GM18858 (cell line): ENCODE results near the gene CEBPE.

Experiments
- ATAC-seq: cut with Tn5 transposase; IDR thresholded peaks from one replicate; pipeline ENCODE4 v1.9.1; 2021; ENCODE audit not compliant: unreplicated experiment

Gene CEBPE

DNA sequence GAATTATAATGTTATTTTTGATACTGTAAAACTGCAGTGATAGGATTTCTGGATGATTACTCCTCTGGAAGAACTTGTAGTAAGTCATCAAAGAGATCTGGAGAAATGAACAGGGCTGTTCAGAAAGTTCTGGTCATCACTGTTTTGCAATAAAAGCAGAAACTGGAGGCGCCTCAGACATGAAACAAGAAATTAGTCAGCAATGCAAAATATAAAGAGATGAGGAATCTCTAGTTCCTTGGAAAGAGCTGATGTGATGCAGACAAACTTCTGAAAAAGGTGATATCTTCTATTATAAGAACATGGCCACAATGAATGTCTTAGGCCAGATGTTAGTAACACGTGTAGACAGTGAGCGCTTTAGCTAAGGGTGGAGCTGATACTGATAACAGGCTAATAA is 33.6 kb downstream of the CEBPE start:
- ATAC-seq: no peak

DNA sequence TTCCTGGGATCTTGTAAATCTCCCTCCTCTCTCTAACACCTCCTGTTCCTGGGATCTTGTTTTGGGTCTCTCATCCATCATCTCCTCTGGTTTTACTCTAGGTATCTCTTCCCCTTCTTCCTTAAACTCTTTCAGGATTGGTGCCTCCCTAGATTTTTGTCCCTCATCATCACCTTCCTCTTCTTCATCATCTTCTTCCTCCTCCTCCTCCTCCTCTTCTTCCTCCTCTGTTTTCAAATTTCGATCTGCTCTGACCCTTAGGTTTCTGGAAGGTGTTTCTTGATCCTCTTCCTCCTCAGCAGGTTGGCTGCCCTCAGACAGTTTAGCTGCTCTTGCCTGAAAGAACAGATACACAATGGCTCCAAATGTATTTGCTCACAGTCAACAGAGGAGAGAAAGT is 38.6 kb downstream of the CEBPE start:
- no peak for ATAC-seq

DNA sequence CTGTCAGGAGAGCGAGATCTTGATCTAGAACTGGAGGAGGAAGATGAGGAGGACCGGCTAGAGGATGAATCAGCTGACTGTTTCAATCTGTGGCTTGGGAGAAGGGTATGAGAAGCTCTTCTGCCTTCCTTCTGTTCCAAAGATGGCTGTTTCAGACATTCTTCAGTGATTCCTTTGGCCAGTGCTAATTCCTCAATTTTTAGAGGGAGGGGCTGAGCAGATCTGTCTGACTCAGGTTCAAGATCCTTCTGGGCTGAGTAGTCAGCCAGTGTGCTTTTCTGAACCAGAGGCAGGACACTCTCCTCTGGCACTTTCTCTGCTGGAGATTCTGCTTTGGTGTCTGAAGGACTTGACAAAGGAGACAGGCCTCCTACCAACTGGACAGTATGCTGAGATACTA is 39.3 kb downstream of the CEBPE start:
- no peak for ATAC-seq

DNA sequence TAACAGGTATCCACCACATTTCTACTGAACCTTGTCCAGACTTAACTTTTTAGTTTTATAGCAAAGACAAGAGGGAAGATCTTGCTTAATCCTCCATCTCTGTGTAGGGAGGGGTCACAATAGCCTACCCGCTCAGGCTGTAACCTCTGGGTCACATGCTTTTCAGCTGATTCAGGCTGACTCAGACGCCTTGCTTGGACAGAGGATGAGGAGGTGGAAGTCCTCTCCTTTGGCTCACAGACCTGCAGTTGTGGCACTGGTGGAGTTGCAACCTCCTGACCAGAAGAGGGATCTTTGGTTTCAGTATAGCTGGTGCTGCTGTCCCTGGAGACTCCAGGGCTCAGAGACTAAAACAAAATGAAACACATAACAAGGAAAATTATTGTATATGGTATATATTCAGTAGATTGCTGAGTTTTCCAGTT is 40.4 kb downstream of the CEBPE start:
- no peak for ATAC-seq

DNA sequence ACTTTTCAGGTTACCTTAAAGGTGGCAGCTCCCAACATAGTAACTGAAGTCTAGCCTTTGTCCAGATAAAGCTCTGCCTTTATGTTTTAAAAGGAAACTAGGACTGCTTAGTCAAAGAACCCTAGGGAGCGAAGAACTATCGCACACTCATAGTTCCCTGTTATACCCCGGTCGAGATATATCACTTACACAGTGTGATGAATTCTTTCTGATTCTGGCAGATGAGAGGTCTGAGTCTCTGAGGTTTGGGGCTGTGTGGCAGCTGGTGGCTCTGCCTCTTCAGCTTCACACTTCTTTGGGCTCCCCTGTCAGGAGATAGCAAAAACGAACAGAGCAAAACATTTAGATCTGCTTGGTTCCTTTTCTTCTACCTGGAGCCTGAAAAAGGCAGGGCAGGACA is 41.1 kb downstream of the CEBPE start:
- no peak for ATAC-seq

DNA sequence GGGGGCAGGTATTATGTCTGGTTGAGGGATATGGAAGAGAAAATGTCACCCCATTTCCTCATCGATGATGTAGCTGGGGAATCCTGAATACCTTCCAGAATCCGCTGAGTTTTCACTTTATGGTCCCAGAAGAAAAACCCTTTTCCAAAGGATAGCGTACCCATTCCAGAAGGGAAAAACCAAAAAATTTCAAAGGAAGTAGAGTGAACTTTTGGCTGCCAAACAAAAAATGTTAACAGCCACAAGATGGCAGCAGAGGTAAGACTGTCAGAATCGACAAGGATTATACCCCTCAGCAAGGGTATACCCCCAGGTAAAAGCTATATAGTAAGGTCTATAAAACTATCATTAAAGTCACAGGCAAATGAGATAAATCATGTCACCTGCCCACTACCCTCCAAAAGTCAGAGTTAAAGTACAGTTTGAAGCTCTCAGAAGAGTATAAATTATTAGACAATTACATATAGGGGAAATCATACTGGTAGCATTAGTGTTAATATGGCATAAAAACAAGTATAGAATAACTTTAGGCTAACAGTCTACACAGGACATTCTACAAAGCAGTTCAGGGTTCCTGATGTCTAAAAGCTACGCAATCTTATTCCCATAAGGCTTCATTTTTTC is 42.2 kb downstream of the CEBPE start:
- ATAC-seq: no peak

DNA sequence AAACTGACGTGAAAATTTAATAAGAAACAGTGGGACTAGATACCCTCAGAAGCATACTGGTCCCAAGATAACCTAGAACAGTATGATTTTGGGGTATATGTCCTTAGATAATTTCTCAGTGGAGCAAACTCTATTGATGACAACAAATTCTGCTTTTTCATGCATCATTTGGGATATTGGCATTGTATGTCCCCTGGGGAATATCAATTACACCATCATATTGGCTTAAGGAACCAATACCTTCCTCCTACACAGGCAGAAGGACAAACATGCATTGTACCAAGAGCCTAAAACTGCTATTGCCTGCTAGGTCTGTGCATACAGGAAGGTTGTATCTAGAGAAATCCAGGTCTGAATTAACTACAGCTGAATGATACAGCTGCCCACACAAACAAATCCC is 44.1 kb downstream of the CEBPE start:
- ATAC-seq: no peak

DNA sequence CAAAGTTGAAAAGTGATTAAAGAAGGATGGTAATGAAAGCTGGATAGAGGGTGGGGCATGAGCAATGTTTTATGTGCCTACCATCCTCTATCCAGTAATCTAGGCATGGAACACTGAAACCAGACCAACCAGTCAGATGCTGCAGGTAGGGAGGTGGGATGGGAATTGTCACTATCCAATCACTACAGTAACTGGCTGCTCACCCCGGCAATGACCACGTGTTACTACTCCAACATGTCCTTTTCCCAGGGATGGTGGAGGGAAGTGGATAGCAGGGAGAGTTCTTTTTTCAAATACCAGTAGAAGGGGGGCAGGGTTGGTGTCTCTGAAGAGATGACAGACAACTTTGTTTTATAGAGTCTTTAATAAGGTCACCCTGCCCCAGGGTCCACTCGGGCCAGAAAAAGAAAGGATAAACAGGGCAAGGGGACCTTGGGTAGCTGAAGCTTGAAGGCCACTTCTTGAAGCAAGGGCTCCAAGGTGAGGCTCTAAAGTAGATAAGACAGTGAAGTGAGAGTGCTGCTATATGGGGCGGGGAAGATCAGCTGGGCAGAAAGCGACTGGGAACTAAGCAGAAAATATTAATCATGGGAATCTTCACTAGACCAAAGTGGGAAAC is 47.0 kb downstream of the CEBPE start:
- ATAC-seq: no peak

DNA sequence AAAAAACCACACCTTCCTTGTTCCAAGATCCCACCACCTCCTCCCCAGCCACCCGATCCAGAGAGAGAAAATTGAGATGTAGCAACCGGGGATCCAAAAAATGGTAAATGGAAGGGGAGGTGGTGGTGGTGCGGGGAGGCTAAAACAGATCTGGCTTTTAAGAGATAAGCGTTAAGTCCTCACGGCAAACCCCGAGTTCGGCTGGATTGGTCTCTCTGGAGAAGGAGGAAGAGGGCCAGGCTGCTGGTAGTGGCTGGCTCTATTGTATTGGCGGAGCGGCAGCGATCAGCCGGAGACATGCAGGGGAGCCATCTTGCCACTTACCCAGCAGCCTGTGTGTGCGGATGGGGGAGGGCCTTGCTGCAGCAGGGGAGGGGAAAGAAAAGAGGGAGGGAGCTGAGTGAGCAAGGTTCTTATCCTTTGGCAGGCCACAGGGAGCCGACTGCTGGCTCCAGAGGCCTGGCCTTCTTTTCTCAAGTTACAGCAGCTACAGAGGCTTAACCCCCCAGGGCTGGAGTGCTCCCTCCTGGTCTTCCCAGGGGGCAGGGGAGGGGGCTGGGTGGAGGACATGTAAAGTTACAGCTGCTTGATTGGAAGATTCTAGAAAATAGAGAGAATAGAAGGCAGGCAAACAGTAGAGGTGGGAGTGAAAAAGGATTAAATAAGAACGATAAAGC is 47.7 kb downstream of the CEBPE start:
- ATAC-seq: peak; percentile 75

DNA sequence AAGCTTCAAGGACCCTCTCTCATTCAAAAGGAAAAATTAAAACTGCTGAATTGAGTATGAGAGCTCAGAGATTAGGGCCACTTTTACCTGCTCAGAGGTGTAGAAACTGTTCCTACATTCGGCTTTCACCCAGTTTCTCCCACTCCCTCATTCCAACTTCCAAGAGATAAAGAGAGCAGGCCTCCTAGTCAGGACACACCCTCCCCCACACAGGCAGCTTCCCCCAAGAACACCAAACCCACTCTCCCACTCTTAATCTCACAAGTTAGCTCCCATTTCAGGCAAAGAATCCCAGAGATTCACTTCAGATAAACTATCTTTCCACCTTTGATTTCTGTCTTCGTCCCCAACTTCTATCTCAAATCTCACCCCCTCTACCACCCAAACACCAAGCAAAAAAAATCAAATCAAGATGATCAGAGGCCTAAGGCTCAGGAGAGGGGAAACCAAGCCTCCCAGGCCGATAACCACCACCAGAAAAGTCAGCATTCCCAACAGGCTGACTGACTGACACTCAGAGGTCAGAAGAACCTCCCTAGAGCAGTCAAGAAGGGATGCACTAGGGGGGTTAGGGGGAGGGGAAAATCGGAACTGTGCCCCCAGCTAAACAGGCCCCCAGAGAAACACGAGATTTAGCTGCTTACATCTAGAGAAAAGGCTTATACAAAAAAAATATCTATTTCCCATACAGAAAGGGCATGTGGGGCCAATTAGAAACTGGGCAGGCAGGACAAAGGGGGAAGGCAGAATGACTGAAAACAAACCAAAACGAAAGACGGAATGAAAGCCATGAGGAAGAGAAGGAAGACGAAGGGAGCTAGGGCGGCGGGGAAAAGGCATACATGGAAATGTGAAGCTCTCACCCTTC is 48.6 kb downstream of the CEBPE start:
- no peak for ATAC-seq

DNA sequence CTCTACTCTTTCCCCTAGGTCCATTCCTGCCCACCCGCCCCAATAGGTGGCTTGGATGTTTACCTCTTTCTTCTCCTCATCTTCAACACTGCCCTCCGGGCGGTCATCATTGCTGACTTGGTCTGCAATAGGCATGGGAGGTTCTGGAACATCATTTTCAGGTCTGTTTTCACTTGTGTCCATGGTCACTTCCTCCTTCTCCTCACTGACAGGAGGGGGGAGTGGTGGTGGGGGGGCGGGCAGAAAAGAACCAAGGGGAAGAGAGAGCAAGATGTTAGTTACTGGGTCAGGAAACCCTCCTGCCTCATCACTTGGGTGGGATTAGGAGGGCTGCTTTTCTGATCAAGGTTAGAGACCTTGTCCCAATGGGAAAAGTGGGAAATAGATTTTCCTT is 49.6 kb downstream of the CEBPE start:
- no peak for ATAC-seq

DNA sequence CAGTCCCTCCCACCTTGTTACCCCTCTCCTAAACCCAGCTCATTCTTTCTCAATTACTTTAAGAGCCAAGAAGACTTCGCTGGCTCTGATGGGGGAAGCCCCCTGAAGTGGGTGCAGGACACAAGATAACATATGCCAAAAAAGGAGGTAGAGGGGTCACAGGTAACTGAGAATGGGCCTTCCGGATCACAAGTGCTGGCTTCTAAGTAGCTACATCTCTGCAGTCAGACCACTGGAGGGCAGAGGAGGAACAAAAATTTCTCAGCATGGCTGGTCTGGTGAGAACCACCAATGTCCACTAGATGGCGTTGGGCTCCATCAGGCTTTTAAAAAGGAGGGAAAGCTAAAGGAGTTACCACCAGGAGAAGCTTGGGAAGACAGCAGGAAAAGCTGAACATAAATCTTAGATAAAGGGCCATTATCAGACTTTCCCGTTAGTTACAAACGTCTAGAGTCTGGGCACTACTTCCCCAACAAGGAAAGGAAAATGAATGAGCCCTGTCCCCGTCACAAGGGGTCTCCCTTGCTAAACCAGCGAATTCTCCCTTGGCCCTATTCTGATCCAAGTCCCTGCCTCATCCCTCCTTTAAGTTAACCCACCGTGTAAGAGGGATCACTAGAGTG is 50.2 kb downstream of the CEBPE start:
- peak; percentile 64 for ATAC-seq

DNA sequence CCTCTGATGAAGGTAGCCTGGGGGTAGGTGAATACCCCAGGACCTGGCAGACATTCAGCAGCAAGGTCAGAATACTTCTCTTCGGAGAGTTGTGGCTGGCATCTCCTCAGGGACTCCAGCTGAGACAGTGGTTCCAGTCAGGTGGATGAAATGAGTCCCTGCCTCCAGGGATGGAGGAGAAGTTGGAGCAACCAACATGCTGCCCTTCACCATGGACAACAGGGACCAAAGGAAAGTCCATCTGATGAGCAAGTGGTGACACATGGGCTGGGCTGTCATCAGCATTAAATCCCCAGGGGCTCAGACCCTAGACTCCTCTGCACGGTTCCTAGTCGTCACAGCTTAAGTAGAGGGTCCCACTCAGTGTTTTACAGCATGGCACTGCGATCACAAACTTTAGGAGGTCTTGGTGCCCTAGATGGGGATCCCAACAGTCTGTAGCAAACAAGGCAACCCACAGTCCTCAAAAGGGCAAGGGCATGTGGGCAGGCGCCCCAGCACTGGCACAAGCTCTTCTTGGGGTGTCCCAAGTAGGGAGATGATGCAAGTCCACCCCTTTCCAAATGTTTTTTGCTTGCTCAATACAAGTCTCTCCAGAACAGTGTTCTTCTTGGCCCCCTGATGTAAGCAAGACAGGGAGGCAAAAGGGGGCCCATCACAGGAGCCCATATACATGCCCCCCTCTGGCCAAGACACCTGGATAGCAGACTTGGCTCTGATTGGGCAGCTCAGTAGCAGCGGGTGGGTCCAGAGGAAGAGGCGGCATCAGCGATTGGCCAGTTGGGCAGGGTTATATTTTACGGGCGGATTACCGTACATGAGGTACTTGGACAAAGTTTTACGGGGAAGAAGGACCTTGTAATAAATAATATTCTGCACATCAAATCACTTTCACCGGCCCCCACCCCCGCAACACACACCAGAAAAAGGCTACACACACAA is 50.9 kb downstream of the CEBPE start:
- no peak for ATAC-seq
